Sigmoid colon (tissue), 7 donors: Measurements from ENCODE around the gene CLPSL2. TPM values are rescaled to one million over a fixed set of nuclear protein-coding genes. Genes with fewer than 3 reads are reported as not detected.

ENCODE experiments used
- DNase-seq: peaks from one replicate; pipeline ENCODE4 v3.0.0-alpha.2; 2019
- H3K27ac ChIP-seq, 4 donors: fragments of 200-600 bp; sonication (generic); one replicate each; pipeline ENCODE4 v1.5.1; 2016 to 2019; ENCODE audit warnings: mild to moderate bottlenecking in 1 of 4
- H3K27me3 ChIP-seq, 3 donors: fragments of 200-600 bp; sonication (generic); one replicate each; pipeline ENCODE4 v1.5.1; 2019; ENCODE audit warnings: mild to moderate bottlenecking in 1 of 3
- H3K36me3 ChIP-seq, 4 donors: fragments of 200-600 bp; sonication (generic); one replicate each; pipeline ENCODE4 v1.5.1; 2016 to 2019
- H3K4me1 ChIP-seq, 4 donors: fragments of 200-600 bp; sonication (generic); one replicate each; pipeline ENCODE4 v1.5.1; 2017 to 2019
- H3K4me3 ChIP-seq, 4 donors: fragments of 200-600 bp; sonication (generic); one replicate each; pipeline ENCODE4 v1.5.1; 2017 to 2019; ENCODE audit warnings: mild to moderate bottlenecking in 2 of 4, moderate library complexity in 1 of 4
- H3K9me3 ChIP-seq, 4 donors: fragments of 200-600 bp in 3 of 4; sonication (generic) in 3 of 4; one replicate each; pipeline versions ENCODE4 v1.5.1 to v1.6.1; 2013 to 2019
- EP300 ChIP-seq, 4 donors: sonication (generic); formaldehyde crosslinking; IDR thresholded peaks; one replicate each; pipeline ENCODE4 v1.6.1; 2017; ENCODE audit warnings: antibody characterized with exemption in 4 of 4
- POLR2A ChIP-seq, 2 donors: fragments of 450-650 bp; IDR thresholded peaks; one replicate each; pipeline ENCODE4 v1.6.1; 2016; ENCODE audit warnings: antibody characterized with exemption in 2 of 2, mild to moderate bottlenecking in 2 of 2, moderate library complexity in 2 of 2
- POLR2AphosphoS5 ChIP-seq, 4 donors: sonication (generic); formaldehyde crosslinking; IDR thresholded peaks; one replicate each; pipeline ENCODE4 v1.6.1; 2017; ENCODE audit warnings: antibody characterized with exemption in 4 of 4
- WGBS, 2 donors: extraction: QIAGEN DNeasy Blood & Tissue Kit; methylation state at CpG; one replicate each; pipeline ENCODE4 v1.1.7; 2013; 5-methylcytosine and 5-hydroxymethylcytosine counted together
- intact Hi-C: fragments of 100-400 bp; cut with DNase I; formaldehyde crosslinking; loops from one replicate; pipeline ENCODE4 v1.15.1; 2023
- polyA plus RNA-seq, 3 donors: library from polyadenylated mRNA; stranded (reverse); fragments of 200-250 nt; gene quantifications; one replicate each; pipeline ENCODE4 v1.2.3, GENCODE V29; 2013
- total RNA-seq, 4 donors: library from RNA; depleted of rRNA; stranded (reverse); fragments of >200 nt; gene quantifications; one replicate each; pipeline ENCODE4 v1.1.0, GENCODE V29; 2016
- TF ChIP-seq, protein P1 (sequence below), 4 experiments: fragments of 450-650 bp in 3 of 4; fragments of 200-600 bp in 1 of 4; IDR thresholded peaks; one replicate each; pipeline ENCODE4 v1.5.1; 2016 to 2019; ENCODE audit warnings: antibody characterized with exemption in 4 of 4, mild to moderate bottlenecking in 3 of 4, moderate library complexity in 2 of 4
- donor health status: healthy with polysubstance abuse.
- donor health status: Bipolar disorder and iron deficiency.
- donor health status: healthy.

Gene CLPSL2
- total and polyA plus RNA-seq, 7 donors = not detected

DNA sequence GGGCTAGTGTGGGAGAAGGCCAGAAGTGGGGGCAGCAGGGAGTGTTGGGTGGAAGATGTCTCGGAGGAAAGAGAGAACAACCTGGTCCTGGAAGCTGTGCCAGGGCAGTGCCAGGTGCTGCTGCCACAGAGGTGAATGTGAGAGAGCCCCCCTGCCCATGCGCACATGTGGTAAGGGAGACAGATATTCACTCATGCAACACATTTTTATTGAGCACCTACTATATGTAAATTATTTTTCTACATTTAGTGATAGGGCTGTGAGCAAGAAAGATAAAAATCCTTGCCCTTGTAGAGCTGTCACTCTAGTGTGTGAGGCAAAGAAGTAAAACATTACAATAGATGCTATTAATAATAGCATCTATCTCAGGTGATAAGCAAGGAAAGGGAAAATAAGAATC, 4.9 kb downstream of the CLPSL2 start:
- WGBS, 2 donors = 91 to 96% methylated on average over 2 of the region's 2 CpGs

DNA sequence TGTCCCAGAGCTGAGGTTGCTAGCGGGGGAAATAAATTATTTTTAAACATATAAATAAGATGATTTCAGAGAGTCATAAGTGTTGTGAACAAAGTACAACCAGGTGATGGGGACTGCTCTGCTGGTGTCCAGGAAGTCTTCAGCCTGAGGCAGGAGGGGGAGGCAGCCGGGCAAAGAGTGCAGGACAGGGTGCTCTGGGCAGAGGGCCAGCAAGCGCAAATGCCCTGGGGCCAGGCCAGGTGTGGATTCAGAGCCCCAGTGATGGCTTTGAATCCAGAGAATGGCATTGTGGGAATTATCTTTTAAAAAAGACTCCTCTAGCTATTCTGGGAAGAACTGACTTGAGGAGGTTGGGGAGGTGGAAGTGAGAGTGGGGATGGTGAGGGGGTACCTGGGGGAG, 6.0 kb downstream of the CLPSL2 start:
- Histone ChIP-seq H3K4me1 (no peaks in the 10 kb centered on the region), H3K27me3 (peaks cover 10 to 41% (median 18%) of the 10 kb centered on the region in 3 donors), H3K4me3 (no peak overlapping the region), H3K9me3 (no peaks in the 10 kb centered on the region), H3K27ac (no peak overlapping the region), H3K36me3 (no peaks in the 10 kb centered on the region)
- intact Hi-C loops = no loop called here
- TF ChIP-seq EP300 (IDR thresholded peaks at IDR 0.05) = no peak
- TF ChIP-seq POLR2AphosphoS5 (IDR thresholded peaks at IDR 0.05) = no peak
- TF ChIP-seq POLR2A (IDR thresholded peaks at IDR 0.05) = no peak
- TF ChIP-seq, protein P1, sequence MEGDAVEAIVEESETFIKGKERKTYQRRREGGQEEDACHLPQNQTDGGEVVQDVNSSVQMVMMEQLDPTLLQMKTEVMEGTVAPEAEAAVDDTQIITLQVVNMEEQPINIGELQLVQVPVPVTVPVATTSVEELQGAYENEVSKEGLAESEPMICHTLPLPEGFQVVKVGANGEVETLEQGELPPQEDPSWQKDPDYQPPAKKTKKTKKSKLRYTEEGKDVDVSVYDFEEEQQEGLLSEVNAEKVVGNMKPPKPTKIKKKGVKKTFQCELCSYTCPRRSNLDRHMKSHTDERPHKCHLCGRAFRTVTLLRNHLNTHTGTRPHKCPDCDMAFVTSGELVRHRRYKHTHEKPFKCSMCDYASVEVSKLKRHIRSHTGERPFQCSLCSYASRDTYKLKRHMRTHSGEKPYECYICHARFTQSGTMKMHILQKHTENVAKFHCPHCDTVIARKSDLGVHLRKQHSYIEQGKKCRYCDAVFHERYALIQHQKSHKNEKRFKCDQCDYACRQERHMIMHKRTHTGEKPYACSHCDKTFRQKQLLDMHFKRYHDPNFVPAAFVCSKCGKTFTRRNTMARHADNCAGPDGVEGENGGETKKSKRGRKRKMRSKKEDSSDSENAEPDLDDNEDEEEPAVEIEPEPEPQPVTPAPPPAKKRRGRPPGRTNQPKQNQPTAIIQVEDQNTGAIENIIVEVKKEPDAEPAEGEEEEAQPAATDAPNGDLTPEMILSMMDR (IDR thresholded peaks at IDR 0.05) = no peak
- DNase-seq = no peak
- WGBS, 2 donors = 19 to 63% methylated on average over 3 of the region's 3 CpGs

More for the DNA sequence above, 4.9 kb downstream of the CLPSL2 start:
- DNase-seq = no peak
- H3K9me3 ChIP-seq = no peaks in the 10 kb centered on the region
- H3K27ac ChIP-seq = no peak overlapping the region
- peaks cover 0 to 6% (median 5%) of the 10 kb centered on the region in 4 donors for H3K4me1 ChIP-seq
- peaks cover 10 to 41% (median 16%) of the 10 kb centered on the region in 3 donors for H3K27me3 ChIP-seq
- TF ChIP-seq EP300 (IDR thresholded peaks at IDR 0.05) (no peak), POLR2AphosphoS5 (IDR thresholded peaks at IDR 0.05) (no peak), POLR2A (IDR thresholded peaks at IDR 0.05) (no peak)
- TF ChIP-seq, protein P1 (IDR thresholded peaks at IDR 0.05) = no peak
- H3K4me3 ChIP-seq = no peak overlapping the region
- no peaks in the 10 kb centered on the region for H3K36me3 ChIP-seq
- intact Hi-C loops = no loop called here

DNA sequence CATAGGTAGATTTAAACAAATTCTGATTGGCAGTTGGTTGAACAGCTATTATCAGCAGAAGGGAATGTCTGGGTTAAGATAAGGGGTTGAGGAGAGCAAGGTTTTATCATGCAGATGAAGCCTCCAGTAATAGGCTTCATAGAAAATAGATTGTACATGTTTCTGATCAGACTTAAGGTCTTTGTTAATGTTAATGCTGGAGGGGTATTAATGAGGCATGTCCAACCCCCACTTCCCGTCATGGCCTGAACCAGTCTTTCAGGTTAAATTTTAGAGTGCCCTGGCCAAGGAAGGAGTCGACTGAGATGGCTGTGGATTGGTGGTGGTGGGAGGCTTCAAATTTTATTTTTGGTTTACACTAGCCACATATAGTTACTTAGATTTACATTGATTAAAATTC, 7.8 kb downstream of the CLPSL2 start:
- no peaks in the 10 kb centered on the region for H3K4me1 ChIP-seq
- no peak for TF ChIP-seq POLR2A (IDR thresholded peaks at IDR 0.05)
- no peak for TF ChIP-seq POLR2AphosphoS5 (IDR thresholded peaks at IDR 0.05)
- no peak for TF ChIP-seq EP300 (IDR thresholded peaks at IDR 0.05)
- TF ChIP-seq, protein P1 (IDR thresholded peaks at IDR 0.05) = no peak
- intact Hi-C loops = no loop called here
- no peak overlapping the region for H3K4me3 ChIP-seq
- peaks cover 13 to 46% (median 25%) of the 10 kb centered on the region in 3 donors for H3K27me3 ChIP-seq
- 61 to 73% methylated on average over 2 of the region's 2 CpGs for WGBS, 2 donors
- no peak overlapping the region for H3K27ac ChIP-seq
- no peaks in the 10 kb centered on the region for H3K9me3 ChIP-seq
- H3K36me3 ChIP-seq = no peaks in the 10 kb centered on the region
- no peak for DNase-seq

- no peak overlapping the region for H3K27ac ChIP-seq
- H3K36me3 ChIP-seq = no peaks in the 10 kb centered on the region
- peaks cover 13 to 41% (median 19%) of the 10 kb centered on the region in 3 donors for H3K27me3 ChIP-seq
- no peaks in the 10 kb centered on the region for H3K9me3 ChIP-seq
- 62 to 77% methylated on average over 2 of the region's 2 CpGs for WGBS, 2 donors
- no peak for DNase-seq
- no peak overlapping the region for H3K4me3 ChIP-seq
- no peaks in the 10 kb centered on the region for H3K4me1 ChIP-seq
- TF ChIP-seq POLR2AphosphoS5 (IDR thresholded peaks at IDR 0.05) (no peak), POLR2A (IDR thresholded peaks at IDR 0.05) (no peak), EP300 (IDR thresholded peaks at IDR 0.05) (no peak)
- TF ChIP-seq, protein P1 (IDR thresholded peaks at IDR 0.05) = no peak
- intact Hi-C loops = no loop called here
Observed at GRCh38 chr6:35786272-35786671, 9.9 kb downstream of the CLPSL2 start.

GRCh38 chr6:35786810-35787209, 10.4 kb downstream of the CLPSL2 start:
- no peaks in the 10 kb centered on the region for H3K9me3 ChIP-seq
- H3K27ac ChIP-seq = no peak overlapping the region
- H3K4me1 ChIP-seq = no peaks in the 10 kb centered on the region
- TF ChIP-seq POLR2A (IDR thresholded peaks at IDR 0.05) = no peak
- TF ChIP-seq EP300 (IDR thresholded peaks at IDR 0.05) = no peak
- TF ChIP-seq POLR2AphosphoS5 (IDR thresholded peaks at IDR 0.05) = no peak
- TF ChIP-seq, protein P1 (IDR thresholded peaks at IDR 0.05) = no peak
- no peak overlapping the region for H3K4me3 ChIP-seq
- WGBS, 2 donors = 30 to 43% methylated on average over 25 of the region's 25 CpGs
- DNase-seq = no peak
- peaks cover 13 to 41% (median 19%) of the 10 kb centered on the region in 3 donors for H3K27me3 ChIP-seq
- intact Hi-C loops = no loop called here
- H3K36me3 ChIP-seq = no peaks in the 10 kb centered on the region
